Endodermal cell (in vitro differentiated cells): ENCODE results near the gene TARDBP. TPM values are rescaled to one million over a fixed set of nuclear protein-coding genes. Genes with fewer than 3 reads are reported as not detected.

ENCODE experiments used
- DNase-seq: peaks from one replicate; pipeline ENCODE4 v3.0.0-alpha.2; 2017
- H3K27ac ChIP-seq: 2 replicates; pipeline ENCODE4 v1.5.1; 2013; ENCODE audit warnings: mild to moderate bottlenecking, low read depth, low read length, moderate library complexity
- H3K27me3 ChIP-seq: 2 replicates; pipeline ENCODE4 v1.6.1; 2013; ENCODE audit warnings: mild to moderate bottlenecking, low read length, moderate library complexity; ENCODE audit not compliant: insufficient read depth, control insufficient read depth, poor library complexity, severe bottlenecking
- H3K36me3 ChIP-seq: 2 replicates; pipeline ENCODE4 v1.7.0; 2013; ENCODE audit warnings: mild to moderate bottlenecking, low read length, moderate library complexity; ENCODE audit not compliant: control insufficient read depth, insufficient read depth
- H3K4me1 ChIP-seq: one replicate; pipeline ENCODE4 v1.7.0; 2013; ENCODE audit warnings: low read length; ENCODE audit not compliant: control insufficient read depth, insufficient read depth
- H3K4me3 ChIP-seq: 2 replicates; pipeline ENCODE4 v1.5.1; 2013; ENCODE audit warnings: mild to moderate bottlenecking, low read length, moderate library complexity
- H3K9ac ChIP-seq: 2 replicates; pipeline ENCODE4 v1.6.1; 2013; ENCODE audit warnings: mild to moderate bottlenecking, low read length, moderate library complexity; ENCODE audit not compliant: poor library complexity, severe bottlenecking; ENCODE audit errors: extremely low read depth
- H3K9me3 ChIP-seq: 2 replicates; pipeline ENCODE4 v1.6.1; 2013; ENCODE audit warnings: mild to moderate bottlenecking, low read length, moderate library complexity; ENCODE audit not compliant: control insufficient read depth
- H3K27ac Mint-ChIP-seq: 2 replicates; pipeline ENCODE4 v1.8.0; 2020; ENCODE audit warnings: mixed read lengths
- H3K27me3 Mint-ChIP-seq: 2 replicates; pipeline ENCODE4 v1.8.0; 2021; ENCODE audit warnings: mild to moderate bottlenecking, mixed read lengths; ENCODE audit not compliant: insufficient read depth
- H3K36me3 Mint-ChIP-seq: 2 replicates; pipeline ENCODE4 v1.8.0; 2020; ENCODE audit warnings: low read depth, mixed read lengths
- H3K4me1 Mint-ChIP-seq: 2 replicates; pipeline ENCODE4 v1.8.0; 2020; ENCODE audit warnings: mixed read lengths
- H3K4me3 Mint-ChIP-seq: 2 replicates; pipeline ENCODE4 v1.8.0; 2020; ENCODE audit warnings: mild to moderate bottlenecking, moderate library complexity, mixed read lengths
- H3K9me3 Mint-ChIP-seq: 2 replicates; pipeline ENCODE4 v1.8.0; 2020; ENCODE audit warnings: mild to moderate bottlenecking, mixed read lengths
- CTCF ChIP-seq: fragments of 200-600 bp; sonication (generic); conservative IDR thresholded peaks from 2 replicates; pipeline ENCODE4 v1.5.0; 2021; ENCODE audit warnings: antibody characterized with exemption, mild to moderate bottlenecking
- WGBS, 2 experiments: methylation state at CpG; one replicate each; pipeline versions ENCODE4 v1.1.5 to v1.1.7; 2013; ENCODE audit warnings: missing lambda C conversion rate in 2 of 2, mixed read lengths in 1 of 2; ENCODE audit not compliant: insufficient coverage in 1 of 2, insufficient read length in 1 of 2; 5-methylcytosine and 5-hydroxymethylcytosine counted together
- total RNA-seq, 2 donors: library from RNA; stranded (reverse); fragmentation: NEBNext Ultra II Directional in 1 of 2; extraction: Animal tissue kit (Norgen Biotek cat#: 25700) in 1 of 2; gene quantifications; 2 replicates in 1 of 2; 3 replicates in 1 of 2; pipeline ENCODE4 v1.2.1, GENCODE V29; 2021

Gene TARDBP
- total RNA-seq, 2 donors from 2014 or later = 203 to 216 TPM

DNA sequence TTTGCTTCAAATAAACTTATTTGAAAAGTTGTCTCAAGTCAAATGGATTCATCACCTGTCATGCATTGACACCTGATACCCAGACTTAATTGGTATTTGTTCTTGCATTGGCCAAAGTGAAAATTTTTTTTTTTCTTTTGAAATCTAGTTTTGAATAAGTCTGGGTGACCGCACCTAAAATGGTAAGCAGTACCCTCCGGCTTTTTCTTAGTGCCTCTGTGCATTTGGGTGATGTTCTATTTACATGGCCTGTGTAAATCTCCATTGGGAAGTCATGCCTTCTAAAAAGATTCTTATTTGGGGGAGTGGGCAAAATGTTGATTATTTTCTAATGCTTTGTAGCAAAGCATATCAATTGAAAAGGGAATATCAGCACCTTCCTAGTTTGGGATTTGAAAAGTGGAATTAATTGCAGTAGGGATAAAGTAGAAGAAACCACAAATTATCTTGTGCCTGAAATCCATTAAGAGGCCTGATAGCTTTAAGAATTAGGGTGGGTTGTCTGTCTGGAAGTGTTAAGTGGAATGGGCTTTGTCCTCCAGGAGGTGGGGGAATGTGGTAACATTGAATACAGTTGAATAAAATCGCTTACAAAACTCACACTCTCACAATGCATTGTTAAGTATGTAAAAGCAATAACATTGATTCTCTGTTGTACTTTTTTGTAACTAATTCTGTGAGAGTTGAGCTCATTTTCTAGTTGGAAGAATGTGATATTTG, 11.9 kb downstream of the TARDBP start:
- peak overlapping the region; percentile 5 for H3K4me3 Mint-ChIP-seq
- WGBS, 2 experiments = 96% methylated on average over 2 of the region's 3 CpGs; no CpG with 5 or more reads in 1 of the 2 experiments
- H3K4me1 Mint-ChIP-seq = peaks cover 29% of the 10 kb centered on the region
- H3K27me3 Mint-ChIP-seq = no peaks in the 10 kb centered on the region
- Histone ChIP-seq H3K27me3 (no peaks in the 10 kb centered on the region), H3K9ac (no peak overlapping the region), H3K9me3 (no peaks in the 10 kb centered on the region), H3K36me3 (peaks cover 88% of the 10 kb centered on the region), H3K4me1 (peaks cover 3% of the 10 kb centered on the region), H3K27ac (no peak overlapping the region), H3K4me3 (peak overlapping the region; percentile 16)
- no peaks in the 10 kb centered on the region for H3K9me3 Mint-ChIP-seq
- DNase-seq = no peak
- peaks cover 87% of the 10 kb centered on the region for H3K36me3 Mint-ChIP-seq
- peak overlapping the region; percentile 42 for H3K27ac Mint-ChIP-seq
- no peak for TF ChIP-seq CTCF

- H3K27me3 ChIP-seq = no peaks in the 10 kb centered on the region
- Mint-ChIP-seq H3K4me1 (peaks cover 29% of the 10 kb centered on the region), H3K27ac (peak overlapping the region; percentile 42), H3K9me3 (no peaks in the 10 kb centered on the region), H3K36me3 (peaks cover 84% of the 10 kb centered on the region), H3K4me3 (no peak overlapping the region), H3K27me3 (no peaks in the 10 kb centered on the region)
- H3K9me3 ChIP-seq = no peaks in the 10 kb centered on the region
- H3K4me1 ChIP-seq = peaks cover 3% of the 10 kb centered on the region
- DNase-seq = no peak
- 88% methylated on average over 2 of the region's 2 CpGs; no CpG with 5 or more reads in 1 of the 2 experiments for WGBS, 2 experiments
- H3K27ac ChIP-seq = no peak overlapping the region
- TF ChIP-seq CTCF = no peak
- peak overlapping the region; percentile 16 for H3K4me3 ChIP-seq
- peaks cover 87% of the 10 kb centered on the region for H3K36me3 ChIP-seq
- no peak overlapping the region for H3K9ac ChIP-seq
These were observed 12.4 kb downstream of the TARDBP start for GRCh38 chr1:11024874-11025203.

GRCh38 chr1:11025618-11026017, 13.2 kb downstream of the TARDBP start:
- 96 to 100% methylated on average over 1 of the region's 1 CpG for WGBS, 2 experiments
- Histone ChIP-seq H3K9me3 (no peaks in the 10 kb centered on the region), H3K36me3 (peaks cover 87% of the 10 kb centered on the region), H3K27me3 (no peaks in the 10 kb centered on the region), H3K9ac (no peak overlapping the region), H3K27ac (no peak overlapping the region), H3K4me3 (no peak overlapping the region), H3K4me1 (peaks cover 3% of the 10 kb centered on the region)
- Mint-ChIP-seq H3K27ac (no peak overlapping the region), H3K27me3 (no peaks in the 10 kb centered on the region), H3K36me3 (peaks cover 84% of the 10 kb centered on the region), H3K4me1 (peaks cover 29% of the 10 kb centered on the region), H3K9me3 (no peaks in the 10 kb centered on the region), H3K4me3 (no peak overlapping the region)
- no peak for TF ChIP-seq CTCF
- no peak for DNase-seq
